Lung (tissue), 12 donors: Measurements from ENCODE around the gene ABHD8. TPM values are rescaled to one million over a fixed set of nuclear protein-coding genes. Genes with fewer than 3 reads are reported as not detected.

Experiments
- ATAC-seq: fragments of 200-7000 bp; cut with Tn5 transposase; one replicate; pipeline ENCODE4 v1.9.1; 2020; ENCODE audit warnings: moderate number of reproducible peaks; ENCODE audit not compliant: insufficient read depth, low FRiP score
- DNase-seq, 3 donors: peaks; one replicate each; pipeline ENCODE4 v3.0.0-alpha.2; 2013 to 2017
- H3K27ac ChIP-seq, 2 donors: one replicate each; pipeline ENCODE4 v1.5.1; 2013; ENCODE audit warnings: mild to moderate bottlenecking in 2 of 2, moderate library complexity in 2 of 2, control low read depth in 1 of 2, inconsistent platforms in 1 of 2, low read depth in 1 of 2, low read length in 1 of 2
- H3K27me3 ChIP-seq, 3 donors: one replicate each; pipeline ENCODE4 v1.5.1; 2013; ENCODE audit warnings: low read length in 2 of 3; ENCODE audit not compliant: control insufficient read depth in 3 of 3, insufficient read depth in 3 of 3
- H3K36me3 ChIP-seq, 4 donors: one replicate each; pipeline ENCODE4 v1.5.1; 2013; ENCODE audit warnings: low read length in 4 of 4, mild to moderate bottlenecking in 1 of 4, moderate library complexity in 1 of 4; ENCODE audit not compliant: control insufficient read depth in 4 of 4, insufficient read depth in 4 of 4
- H3K4me1 ChIP-seq, 5 donors: one replicate each; pipeline ENCODE4 v1.5.1; 2013; ENCODE audit warnings: low read length in 5 of 5, mild to moderate bottlenecking in 2 of 5, moderate library complexity in 1 of 5; ENCODE audit not compliant: control insufficient read depth in 5 of 5, insufficient read depth in 5 of 5
- H3K4me3 ChIP-seq: one replicate; pipeline ENCODE4 v1.5.1; 2013; ENCODE audit warnings: mild to moderate bottlenecking, control low read depth, moderate library complexity
- H3K9ac ChIP-seq, 2 donors: one replicate each; pipeline ENCODE4 v1.5.1; 2013; ENCODE audit warnings: low read length in 2 of 2, control low read depth in 1 of 2; ENCODE audit not compliant: insufficient read depth in 1 of 2
- H3K9me3 ChIP-seq, 4 donors: one replicate each; pipeline ENCODE4 v1.5.1; 2013; ENCODE audit warnings: low read length in 3 of 4, mild to moderate bottlenecking in 1 of 4, moderate library complexity in 1 of 4; ENCODE audit not compliant: control insufficient read depth in 4 of 4, insufficient read depth in 3 of 4
- CTCF ChIP-seq: IDR thresholded peaks from 2 replicates; pipeline ENCODE4 v1.5.1; 2012; ENCODE audit warnings: mild to moderate bottlenecking; ENCODE audit errors: control extremely low read depth, extremely low read depth
- WGBS, 2 donors: extraction: QIAGEN DNeasy Blood & Tissue Kit; methylation state at CpG; one replicate each; pipeline ENCODE4 v1.1.7; 2013; 5-methylcytosine and 5-hydroxymethylcytosine counted together
- polyA plus RNA-seq, 2 donors: library from polyadenylated mRNA; stranded (reverse); fragments of 200-250 nt; gene quantifications; one replicate each; pipeline ENCODE4 v1.2.1, GENCODE V29; 2013
- total RNA-seq, 2 donors: library from RNA; depleted of rRNA in 1 of 2; stranded (reverse); fragments of >200 nt in 1 of 2; gene quantifications; one replicate each; pipeline ENCODE4 v1.2.1, GENCODE V29; 2014 to 2021
- donor health status: control.
- donor health status: control.
- donor health status: Bipolar disorder and iron deficiency.
- donor health status: healthy.
- donor health status: DM: yes; HTN: yes; CAD: no.

Gene ABHD8
- total and polyA plus RNA-seq, 4 donors, result 12.8 to 23.0 (median 15.1) TPM

GRCh38 chr19:17330262-17331044, 27.2 kb upstream of the ABHD8 start:
- Histone ChIP-seq H3K27ac (no peak overlapping the region), H3K36me3 (peaks cover 0 to 7% (median 2%) of the 10 kb centered on the region in 4 donors), H3K27me3 (peaks cover 0 to 9% (median 2%) of the 10 kb centered on the region in 3 donors), H3K9ac (no peak overlapping the region), H3K4me3 (no peak overlapping the region), H3K9me3 (no peaks in the 10 kb centered on the region), H3K4me1 (peaks cover 0 to 17% (median 8%) of the 10 kb centered on the region in 5 donors)
- 95% methylated on average over 24 of the region's 24 CpGs for WGBS, 2 donors
- no peak for DNase-seq
- TF ChIP-seq CTCF, result no peak
- ATAC-seq, result no peak

GRCh38 chr19:17329366-17330261, 26.4 kb upstream of the ABHD8 start:
- DNase-seq, result no peak
- Histone ChIP-seq H3K4me1 (peaks cover 0 to 17% (median 6%) of the 10 kb centered on the region in 5 donors), H3K27ac (no peak overlapping the region), H3K27me3 (peaks cover 0 to 9% (median 2%) of the 10 kb centered on the region in 3 donors), H3K36me3 (peaks cover 0 to 13% (median 2%) of the 10 kb centered on the region in 4 donors), H3K4me3 (no peak overlapping the region), H3K9ac (no peak overlapping the region), H3K9me3 (no peaks in the 10 kb centered on the region)
- no peak for ATAC-seq
- TF ChIP-seq CTCF, result no peak
- 65 to 74% methylated on average over 49 to 51 of the region's 51 CpGs for WGBS, 2 donors

GRCh38 chr19:17328517-17329365, 25.5 kb upstream of the ABHD8 start:
- H3K4me3 ChIP-seq, result peak overlapping the region; percentile 24
- WGBS, 2 donors, result 8 to 27% methylated on average over 56 to 94 of the region's 94 CpGs
- H3K9me3 ChIP-seq, result no peaks in the 10 kb centered on the region
- no peak overlapping the region for H3K9ac ChIP-seq
- no peak for TF ChIP-seq CTCF
- ATAC-seq (no peak), DNase-seq (no peak)
- no peak overlapping the region for H3K27ac ChIP-seq
- peaks cover 0 to 13% (median 1%) of the 10 kb centered on the region in 5 donors for H3K4me1 ChIP-seq
- H3K36me3 ChIP-seq, result peaks cover 0 to 14% (median 2%) of the 10 kb centered on the region in 4 donors
- peaks cover 0 to 9% (median 2%) of the 10 kb centered on the region in 3 donors for H3K27me3 ChIP-seq
